ENCODE data around the gene STARD10.

DNA sequence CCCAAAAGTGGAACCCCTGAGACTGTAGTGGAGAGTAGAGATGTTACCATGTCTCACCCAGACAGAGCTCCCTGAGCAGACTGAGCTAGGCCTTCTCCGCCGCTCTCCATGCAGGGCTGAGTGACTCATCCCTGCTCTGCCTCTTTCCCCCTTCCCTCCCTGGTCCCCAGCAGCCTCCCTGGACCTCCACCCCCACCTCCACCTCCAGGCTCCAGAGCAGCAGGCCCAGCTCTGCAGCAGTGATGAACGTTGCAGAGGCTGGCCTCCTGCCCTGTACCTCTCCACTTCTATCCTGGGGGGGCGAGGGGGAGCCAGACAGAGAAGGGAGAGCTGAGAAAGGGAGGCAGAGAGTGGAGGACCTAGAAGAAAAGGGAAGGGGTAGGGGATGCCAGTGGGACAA lies 22.3 kb downstream of the STARD10 start:
- TF ChIP-seq, protein P1, sequence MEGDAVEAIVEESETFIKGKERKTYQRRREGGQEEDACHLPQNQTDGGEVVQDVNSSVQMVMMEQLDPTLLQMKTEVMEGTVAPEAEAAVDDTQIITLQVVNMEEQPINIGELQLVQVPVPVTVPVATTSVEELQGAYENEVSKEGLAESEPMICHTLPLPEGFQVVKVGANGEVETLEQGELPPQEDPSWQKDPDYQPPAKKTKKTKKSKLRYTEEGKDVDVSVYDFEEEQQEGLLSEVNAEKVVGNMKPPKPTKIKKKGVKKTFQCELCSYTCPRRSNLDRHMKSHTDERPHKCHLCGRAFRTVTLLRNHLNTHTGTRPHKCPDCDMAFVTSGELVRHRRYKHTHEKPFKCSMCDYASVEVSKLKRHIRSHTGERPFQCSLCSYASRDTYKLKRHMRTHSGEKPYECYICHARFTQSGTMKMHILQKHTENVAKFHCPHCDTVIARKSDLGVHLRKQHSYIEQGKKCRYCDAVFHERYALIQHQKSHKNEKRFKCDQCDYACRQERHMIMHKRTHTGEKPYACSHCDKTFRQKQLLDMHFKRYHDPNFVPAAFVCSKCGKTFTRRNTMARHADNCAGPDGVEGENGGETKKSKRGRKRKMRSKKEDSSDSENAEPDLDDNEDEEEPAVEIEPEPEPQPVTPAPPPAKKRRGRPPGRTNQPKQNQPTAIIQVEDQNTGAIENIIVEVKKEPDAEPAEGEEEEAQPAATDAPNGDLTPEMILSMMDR (IDR thresholded peaks at IDR 0.05 in 4 of 5, conservative IDR thresholded peaks at IDR 0.05 in 1 of 5) = no peak
- TF ChIP-seq POLR2A (IDR thresholded peaks at IDR 0.05) = no peak

Data from gastrocnemius medialis (tissue), 4 donors.